Measurements from ENCODE around the gene CD48. TPM values are rescaled to one million over a fixed set of nuclear protein-coding genes. Genes with fewer than 3 reads are reported as not detected.

CD48 gene
- total and polyA plus RNA-seq, 2 of the 4 experiments (the other 2 are of a cell fraction), result not detected

- no peak overlapping the region for H2AFZ ChIP-seq (replicated peaks; ENCODE audit: low read length, poor library complexity)
- WGBS, 2 experiments (ENCODE audit: extremely low coverage in 2 of 2, insufficient read length in 1 of 2), result no CpG with 5 or more reads among the region's 4 CpGs
- no peaks in the 10 kb centered on the region for H3K79me1 ChIP-seq (ENCODE audit: low read depth in 1 of 2, low read length in 2 of 2)
- no peak overlapping the region for H4K5ac ChIP-seq (ENCODE audit: low read depth, low read length)
- no peaks in the 10 kb centered on the region for H4K20me1 ChIP-seq (ENCODE audit: insufficient read depth, low read length)
- no peak overlapping the region for H2BK120ac ChIP-seq (ENCODE audit: low read depth, low read length)
- ChIA-PET CTCF (no interaction called here), POLR2A (ENCODE audit: unreplicated experiment) (no interaction called here)
- H3K9ac ChIP-seq (ENCODE audit: low read depth, low read length), result no peak overlapping the region
- H3K56ac ChIP-seq (ENCODE audit: extremely low read depth, insufficient read depth, low read length), result no peak overlapping the region
- no peak overlapping the region for H4K8ac ChIP-seq (ENCODE audit: low read depth in 2 of 2, low read length in 2 of 2)
- H4K91ac ChIP-seq (ENCODE audit: insufficient read depth, low read depth, low read length), result no peak overlapping the region
- no peaks in the 10 kb centered on the region for H3K9me3 ChIP-seq (ENCODE audit: control insufficient read depth, insufficient read depth, low read length)
- H2BK20ac ChIP-seq (ENCODE audit: low read depth, low read length), result no peak overlapping the region
- no peak overlapping the region for H3K18ac ChIP-seq (ENCODE audit: low read depth, low read length)
- no peak overlapping the region for H2BK15ac ChIP-seq (ENCODE audit: low read depth, low read length)
- intact Hi-C loops (cut with micrococcal nuclease) (no loop called here), in situ Hi-C loops (cut with MboI; ENCODE audit: low sequenced_read_pairs) (no loop called here), dilution Hi-C loops (cut with HindIII; ENCODE audit: low sequenced_read_pairs, unreplicated experiment) (no loop called here)
- H2AK5ac ChIP-seq (ENCODE audit: low read depth, low read length), result no peak overlapping the region
- no peak overlapping the region for H3K27ac ChIP-seq (ENCODE audit: insufficient read depth, low read length)
- no peaks in the 10 kb centered on the region for H3K27me3 ChIP-seq (ENCODE audit: control insufficient read depth, insufficient read depth, low read length)
- no peak for DNase-seq
- no peak overlapping the region for H2AK9ac ChIP-seq (replicated peaks; ENCODE audit: low read depth, low read length, poor library complexity)
- no peak overlapping the region for H3K4me2 ChIP-seq (ENCODE audit: low read depth, low read length)
- no peaks in the 10 kb centered on the region for H3K36me3 ChIP-seq (ENCODE audit: control insufficient read depth, insufficient read depth, low read length)
- BruUV-seq (replicated peaks), result no TSS peak
- H3K9me1 ChIP-seq (ENCODE audit: insufficient read depth, low read length), result no peaks in the 10 kb centered on the region
- no peak overlapping the region for H3K4ac ChIP-seq (ENCODE audit: low read depth, low read length)
- H3K14ac ChIP-seq (replicated peaks; ENCODE audit: low read depth, low read length), result no peak overlapping the region
- ATAC-seq (ENCODE audit: low read depth), result no peak
- H3K23ac ChIP-seq (ENCODE audit: low read depth, low read length), result no peak overlapping the region
- H3K4me3 ChIP-seq (ENCODE audit: insufficient read depth, low read depth, low read length), result no peak overlapping the region
- no peak for TF ChIP-seq RAD21 (IDR thresholded peaks at IDR 0.05; ENCODE audit: low read length)
- no peaks in the 10 kb centered on the region for H3K4me1 ChIP-seq (ENCODE audit: control insufficient read depth, insufficient read depth, low read length)
- no peak overlapping the region for H2BK5ac ChIP-seq (ENCODE audit: low read depth, low read length, poor library complexity, severe bottlenecking)
Observed at GRCh38 chr1:160718210-160718609, 6.6 kb upstream of the CD48 start.
